HepG2 (cell line): Measurements from ENCODE around the gene CASP7. TPM values are rescaled to one million over a fixed set of nuclear protein-coding genes. Genes with fewer than 3 reads are reported as not detected.

Experiments
- ATAC-seq: fragments of 200-7000 bp; cut with Tn5 transposase; 3 replicates; pipeline ENCODE4 v1.9.1; 2020; ENCODE audit warnings: mild to moderate bottlenecking, moderate library complexity
- BruUV-seq: library from RNA; stranded (reverse); fragments of 400-500 nt; replicated peaks from 2 replicates; lab custom pipeline; 2021; lab: Mats Ljungman, UMichigan
- CTCF ChIA-PET: fragments of 300-600 bp; formaldehyde crosslinking; extraction: SDS; loops from one replicate; lab custom pipeline; 2021; ENCODE audit warnings: low total read pairs, inconsistent platforms, low intra/inter-chr PET ratio; lab: Yijun Ruan, JAX
- POLR2A ChIA-PET: fragments of 350-600 bp; sonication (Branson Sonifier 250); formaldehyde crosslinking; loops from one replicate; lab custom pipeline; 2020; ENCODE audit warnings: antibody characterized with exemption, inconsistent platforms; lab: Yijun Ruan, JAX
- DNase-seq: peaks from one replicate; pipeline ENCODE4 v3.0.0-alpha.2; 2015; ENCODE audit warnings: low spot score
- FAIRE-seq: peaks from 3 replicates; lab custom pipeline; 2011; peaks lifted over from hg19 to GRCh38; lab: Jason Lieb, UNC
- H2AFZ ChIP-seq: one replicate; pipeline ENCODE4 v1.6.1; 2011; ENCODE audit warnings: low read length, inconsistent platforms
- H3K27ac ChIP-seq: fragments of 300-600 bp; 3 replicates; pipeline ENCODE4 v1.8.0; 2011; ENCODE audit warnings: mixed run types, mild to moderate bottlenecking, mixed read lengths, low read length, inconsistent platforms; ENCODE audit not compliant: insufficient read depth; ENCODE audit errors: extremely low read length
- H3K27me3 ChIP-seq, 2 experiments: fragments of 200-600 bp in 1 of 2; 2 replicates in 1 of 2; 3 replicates in 1 of 2; pipeline versions ENCODE4 v1.6.0 to v1.8.0; 2011; ENCODE audit warnings: low read length in 2 of 2, mild to moderate bottlenecking in 2 of 2, moderate library complexity in 2 of 2, inconsistent platforms in 1 of 2; ENCODE audit not compliant: insufficient read depth in 2 of 2, control insufficient read depth in 1 of 2
- H3K36me3 ChIP-seq, 2 experiments: fragments of 200-600 bp in 1 of 2; replicated peaks in 1 of 2; 2 replicates in 1 of 2; 3 replicates in 1 of 2; pipeline versions ENCODE4 v1.5.1 to v1.8.0; 2011; ENCODE audit warnings: low read length in 2 of 2, inconsistent platforms in 1 of 2; ENCODE audit not compliant: insufficient read depth in 2 of 2, control insufficient read depth in 1 of 2
- H3K4me1 ChIP-seq: 2 replicates; pipeline ENCODE4 v1.5.1; 2012; ENCODE audit warnings: low read length, inconsistent platforms; ENCODE audit not compliant: insufficient read depth
- H3K4me2 ChIP-seq: 2 replicates; pipeline ENCODE4 v1.6.0; 2011; ENCODE audit warnings: low read depth, low read length, inconsistent platforms
- H3K4me3 ChIP-seq, 3 experiments: fragments of 200-600 bp in 1 of 3; sonication (generic), shearing (Covaris generic) in 1 of 3; replicated peaks in 1 of 3; 2 replicates each; pipeline ENCODE4 v1.5.1; 2011 to 2016; ENCODE audit warnings: low read length in 3 of 3, inconsistent platforms in 2 of 3, low read depth in 2 of 3, mild to moderate bottlenecking in 2 of 3, control low read depth in 1 of 3, mixed read lengths in 1 of 3; ENCODE audit not compliant: insufficient read depth in 1 of 3
- H3K79me2 ChIP-seq: one replicate; pipeline ENCODE4 v1.6.1; 2011; ENCODE audit warnings: low read length, inconsistent platforms; ENCODE audit not compliant: insufficient read depth
- H3K9ac ChIP-seq: 2 replicates; pipeline ENCODE4 v1.6.0; 2011; ENCODE audit warnings: mild to moderate bottlenecking, low read depth, low read length, inconsistent platforms; ENCODE audit not compliant: insufficient read depth
- H3K9me3 ChIP-seq: 2 replicates; pipeline ENCODE4 v1.5.1; 2012; ENCODE audit warnings: mild to moderate bottlenecking, low read length
- H4K20me1 ChIP-seq: 2 replicates; pipeline ENCODE4 v1.6.0; 2011; ENCODE audit warnings: inconsistent platforms, mild to moderate bottlenecking, low read length, moderate library complexity; ENCODE audit not compliant: insufficient read depth
- EEA1 ChIP-seq: sonication (generic); formaldehyde crosslinking; IDR thresholded peaks from 2 replicates; pipeline ENCODE4 v1.5.1; 2020; ENCODE audit warnings: mild to moderate bottlenecking, missing genetic modification reagents, borderline replicate concordance
- FOXJ3 ChIP-seq: sonication (generic); formaldehyde crosslinking; IDR thresholded peaks from 2 replicates; pipeline ENCODE4 v1.4.0; 2020; ENCODE audit warnings: missing genetic modification reagents, mild to moderate bottlenecking, borderline replicate concordance
- HMG20A ChIP-seq: IDR thresholded peaks from 2 replicates; pipeline ENCODE4 v1.6.1; 2016; ENCODE audit warnings: borderline replicate concordance
- KAT2B ChIP-seq: fragments of 150-350 bp; IDR thresholded peaks from 2 replicates; pipeline ENCODE4 v1.6.1; 2014; ENCODE audit warnings: low read depth, low read length, borderline replicate concordance
- RARA ChIP-seq: IDR thresholded peaks from 2 replicates; pipeline ENCODE4 v1.6.1; 2016; ENCODE audit warnings: missing genetic modification reagents, missing compliant biosample characterization
- RBM39 ChIP-seq: fragments of 200-400 bp; formaldehyde crosslinking; IDR thresholded peaks from one replicate; pipeline ENCODE4 v1.6.1; 2018; ENCODE audit warnings: antibody characterized with exemption, mild to moderate bottlenecking, low read depth, low read length; ENCODE audit not compliant: poor library complexity, severe bottlenecking
- REL ChIP-seq: sonication (generic); formaldehyde crosslinking; conservative IDR thresholded peaks from 2 replicates; pipeline ENCODE4 v1.8.0; 2022; ENCODE audit warnings: mild to moderate bottlenecking, missing genetic modification reagents, moderate library complexity
- SPEN ChIP-seq: sonication (generic); formaldehyde crosslinking; IDR thresholded peaks from 2 replicates; pipeline ENCODE4 v1.5.1; 2020; ENCODE audit warnings: low read depth, mild to moderate bottlenecking, missing genetic modification reagents
- ZFP1 ChIP-seq: IDR thresholded peaks from 2 replicates; pipeline ENCODE4 v1.6.1; 2016
- ZHX2 ChIP-seq, 2 experiments: sonication (generic) in 1 of 2; formaldehyde crosslinking in 1 of 2; IDR thresholded peaks; 2 replicates each; pipeline versions ENCODE4 v1.6.1 to v1.9.0; 2014 to 2022; ENCODE audit warnings: antibody characterized with exemption in 1 of 2, borderline replicate concordance in 1 of 2, inconsistent platforms in 1 of 2, low read depth in 1 of 2, missing genetic modification reagents in 1 of 2
- ZIK1 ChIP-seq: sonication (generic); formaldehyde crosslinking; IDR thresholded peaks from 2 replicates; pipeline ENCODE4 v1.5.0; 2020; ENCODE audit warnings: mild to moderate bottlenecking, low read depth, missing genetic modification reagents, borderline replicate concordance
- WGBS: methylation state at CpG from one replicate; pipeline ENCODE4 v1.1.6; 2017; ENCODE audit warnings: low lambda C conversion rate; 5-methylcytosine and 5-hydroxymethylcytosine counted together
- in situ Hi-C: cut with HindIII; loops from 2 replicates; pipeline ENCODE4 v1.10.0; 2017; ENCODE audit warnings: low pct_unique_long_range_greater_than_20kb; ENCODE audit not compliant: extremely low pct_ligation_motif_present
- intact Hi-C: fragments of 100-400 bp; cut with micrococcal nuclease; formaldehyde crosslinking; loops from one replicate; pipeline ENCODE4 v1.10.0; 2022; ENCODE audit not compliant: unreplicated experiment
- polyA plus RNA-seq, 8 experiments: library from polyadenylated mRNA; depleted of rRNA in 3 of 8; stranded (reverse) in 7 of 8; unstranded in 1 of 8; fragments of >200 nt; fragmentation: Illumina TruSeq in 4 of 8; extraction: Trizol in 4 of 8; gene quantifications; 2 replicates each; pipeline versions ENCODE4 v1.2.1 to v1.2.3, GENCODE V29; 2011 to 2016; ENCODE audit warnings: low read depth in 4 of 8, missing spikeins in 1 of 8, mixed read lengths in 1 of 8; ENCODE audit not compliant: insufficient read depth in 1 of 8
- total RNA-seq, 5 experiments: library from RNA; depleted of rRNA; stranded (reverse); fragments of >200 nt; fragmentation: Illumina TruSeq; extraction: Trizol; gene quantifications; 2 replicates each; pipeline ENCODE4 v1.2.3, GENCODE V29; 2016; ENCODE audit warnings: low read depth in 1 of 5

The CASP7 gene
- total and polyA plus RNA-seq, 2 of the 13 experiments (the other 11 are each of a cell fraction or from before 2014, with no cell fraction given) = 11.9 to 39.3 TPM

GRCh38 chr10:113706623-113707022 is 26.9 kb downstream of the CASP7 start (continued):
- TF ChIP-seq RBM39 = no peak
- no peak for TF ChIP-seq ZIK1 (CRISPR knock-in tag)

- 95% methylated on average over 6 of the region's 6 CpGs for WGBS
- Histone ChIP-seq H3K9ac (no peak overlapping the region), H3K9me3 (no peaks in the 10 kb centered on the region), H2AFZ (no peak overlapping the region), H3K27ac (no peak overlapping the region), H3K36me3 (no peaks in the 10 kb centered on the region; a peak in 1 of 5 replicates), H3K4me3 (no peak overlapping the region), H3K4me2 (no peak overlapping the region), H3K27me3 (no peaks in the 10 kb centered on the region), H3K79me2 (no peaks in the 10 kb centered on the region), H4K20me1 (no peaks in the 10 kb centered on the region), H3K4me1 (no peaks in the 10 kb centered on the region)
- no peak for TF ChIP-seq RARA (CRISPR knock-in tag)
- POLR2A ChIA-PET = no interaction called here
- in situ Hi-C loops (loop anchor here (5.0 kb wide), 1 partner anchor 394 kb away; no protein-coding TSS in a partner anchor), intact Hi-C loops (no loop called here)
- no peak for FAIRE-seq
- CTCF ChIA-PET = no interaction called here
- BruUV-seq = no TSS peak
- no peak for DNase-seq
- ATAC-seq = no peak
Measured at GRCh38 chr10:113708640-113709039, 28.9 kb downstream of the CASP7 start.

GRCh38 chr10:113709221-113709838 is 29.6 kb downstream of the CASP7 start:
- H3K79me2 ChIP-seq = no peaks in the 10 kb centered on the region
- POLR2A ChIA-PET = no interaction called here
- BruUV-seq = no TSS peak
- no peaks in the 10 kb centered on the region for H4K20me1 ChIP-seq
- ATAC-seq = no peak
- H3K4me3 ChIP-seq = no peak overlapping the region
- H3K9ac ChIP-seq = no peak overlapping the region
- H3K27me3 ChIP-seq = no peaks in the 10 kb centered on the region
- H3K4me1 ChIP-seq = no peaks in the 10 kb centered on the region
- H3K9me3 ChIP-seq = no peaks in the 10 kb centered on the region
- H2AFZ ChIP-seq = no peak overlapping the region
- in situ Hi-C loops (loop anchor here (5.0 kb wide), 1 partner anchor 393 kb away; no protein-coding TSS in a partner anchor), intact Hi-C loops (no loop called here)
- H3K36me3 ChIP-seq = no peaks in the 10 kb centered on the region; a peak in 1 of 5 replicates
- H3K4me2 ChIP-seq = no peak overlapping the region
- FAIRE-seq = no peak
- no peak for DNase-seq
- WGBS = 93% methylated on average over 8 of the region's 8 CpGs
- no peak overlapping the region for H3K27ac ChIP-seq
- CTCF ChIA-PET = no interaction called here
- TF ChIP-seq HMG20A = no peak
- TF ChIP-seq REL = no peak
- no peak for TF ChIP-seq SPEN (CRISPR knock-in tag)
- TF ChIP-seq FOXJ3 (CRISPR knock-in tag) = no peak
- no peak for TF ChIP-seq KAT2B
- TF ChIP-seq ZHX2 (IDR thresholded peaks at IDR 0.05; ENCODE audit: low read depth) = no peak
- no peak for TF ChIP-seq ZHX2 (CRISPR knock-in tag; IDR thresholded peaks at IDR 0.05; ENCODE audit: borderline replicate concordance)
- no peak for TF ChIP-seq ZFP1 (CRISPR knock-in tag)
- no peak for TF ChIP-seq EEA1 (CRISPR knock-in tag)
